SIG-M5 treated with dmso at 0.1 percent for 504 hours (cell line): ENCODE results near the gene NAALAD2.
A peak's percentile ranks its signal among the peaks of the same experiment; 100 is the strongest.
"Not testable (repeated sequence)": the region's sequence is repeated elsewhere in the genome, so short reads cannot be mapped to it uniquely, and the experiment has no call there.

Experiments
- DNase-seq: peaks from one replicate; lab custom pipeline; 2025; ENCODE audit not compliant: unreplicated experiment; lab: John Stamatoyannopoulos, UW

Gene NAALAD2

DNA sequence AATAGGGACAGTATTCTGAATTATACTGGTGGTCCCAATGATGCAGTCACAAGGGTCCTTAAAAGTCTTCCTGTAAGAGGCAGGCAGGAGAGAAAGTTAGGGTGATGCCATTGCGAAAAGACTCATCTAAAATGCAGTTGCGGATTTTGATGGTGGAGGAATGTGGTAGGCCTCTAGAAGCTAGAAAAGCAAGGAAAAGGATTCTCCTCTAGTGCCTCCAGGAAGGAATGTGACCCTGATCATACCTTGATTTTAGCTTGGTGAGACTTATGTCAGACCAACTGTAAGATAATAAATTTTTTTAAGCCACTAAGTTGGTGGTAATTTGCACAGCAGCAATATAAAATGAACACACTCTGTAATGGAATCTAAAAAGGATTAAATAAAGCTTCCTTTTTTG, 54.5 kb downstream of the NAALAD2 start:
- no peak for DNase-seq

GRCh38 chr11:90192869-90193582, 58.6 kb downstream of the NAALAD2 start:
- DNase-seq = no peak

DNA sequence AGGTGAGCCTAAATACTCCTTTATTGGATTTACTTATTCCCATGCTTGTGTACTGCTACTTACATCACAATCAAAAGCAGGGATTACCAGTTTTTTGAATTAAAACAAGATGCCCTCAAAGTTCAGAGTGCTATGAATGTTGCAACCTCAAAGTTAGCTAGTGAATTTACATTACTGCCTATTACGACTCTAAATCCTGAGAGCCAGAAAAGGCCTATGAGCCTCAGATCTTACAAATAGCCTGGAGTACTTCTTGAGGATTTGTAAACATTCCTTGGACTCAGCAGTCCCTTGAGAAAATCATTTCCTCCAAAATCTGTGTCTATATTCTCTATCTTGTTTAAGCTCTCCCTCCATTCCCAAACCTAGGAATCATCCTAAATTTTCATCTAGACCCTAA, 62.9 kb downstream of the NAALAD2 start:
- no peak for DNase-seq

- no peak for DNase-seq
Observed at GRCh38 chr11:90202342-90202741, 67.9 kb downstream of the NAALAD2 start.

GRCh38 chr11:90204407-90204806, 69.9 kb downstream of the NAALAD2 start:
- DNase-seq = no peak

GRCh38 chr11:90204832-90205646, 70.6 kb downstream of the NAALAD2 start:
- peak; percentile 42 for DNase-seq

- DNase-seq = not testable (repeated sequence)
Observed at GRCh38 chr11:90207992-90208391, 73.5 kb downstream of the NAALAD2 start.

GRCh38 chr11:90208857-90209256, 74.4 kb downstream of the NAALAD2 start:
- DNase-seq = no peak

- DNase-seq = no peak
Observed at GRCh38 chr11:90213322-90213721, 78.9 kb downstream of the NAALAD2 start.

GRCh38 chr11:90216611-90217010, 82.1 kb downstream of the NAALAD2 start:
- no peak for DNase-seq

- DNase-seq = no peak
Observed at GRCh38 chr11:90218606-90219005, 84.1 kb downstream of the NAALAD2 start.

DNA sequence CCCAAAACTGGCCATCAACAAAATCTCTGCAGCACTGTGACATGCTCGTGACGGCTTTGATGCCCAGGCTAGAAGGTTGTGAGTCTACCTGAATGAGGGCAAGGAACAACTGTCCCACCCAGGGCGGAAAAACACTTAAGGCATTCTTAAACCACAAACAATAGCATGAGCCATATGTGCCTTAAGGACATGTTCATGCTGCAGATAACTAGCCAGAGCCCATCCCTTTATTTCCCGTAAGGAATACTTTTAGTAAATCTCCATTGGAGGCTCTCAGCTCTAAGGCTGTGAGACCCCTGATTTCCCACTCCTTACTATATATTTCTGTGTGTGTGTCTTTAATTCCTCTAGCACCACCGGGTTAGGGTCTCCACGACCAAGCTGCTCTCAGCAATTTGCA, 85.0 kb downstream of the NAALAD2 start:
- DNase-seq = no peak

DNA sequence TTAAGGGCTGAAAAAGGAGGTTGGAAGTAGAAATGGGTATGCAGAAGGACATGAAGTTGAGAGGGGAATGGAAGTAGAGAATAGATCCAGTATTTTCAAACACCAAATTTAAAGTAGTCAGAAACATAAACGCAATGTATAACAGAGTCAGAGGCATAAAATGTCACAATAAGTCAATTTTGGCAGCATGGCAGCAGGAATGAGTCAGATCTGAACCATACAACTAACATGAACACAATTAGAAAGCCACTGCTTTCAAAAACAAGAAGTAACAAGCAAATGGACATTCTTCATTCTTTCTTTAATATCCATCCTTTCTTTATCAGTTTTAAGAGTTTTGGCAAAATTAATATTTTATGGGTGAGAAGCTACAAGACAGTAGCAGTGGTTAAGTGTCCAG, 85.9 kb downstream of the NAALAD2 start:
- DNase-seq = peak; percentile 58

- DNase-seq = no peak
Observed at GRCh38 chr11:90221803-90222458, 87.5 kb downstream of the NAALAD2 start.

DNA sequence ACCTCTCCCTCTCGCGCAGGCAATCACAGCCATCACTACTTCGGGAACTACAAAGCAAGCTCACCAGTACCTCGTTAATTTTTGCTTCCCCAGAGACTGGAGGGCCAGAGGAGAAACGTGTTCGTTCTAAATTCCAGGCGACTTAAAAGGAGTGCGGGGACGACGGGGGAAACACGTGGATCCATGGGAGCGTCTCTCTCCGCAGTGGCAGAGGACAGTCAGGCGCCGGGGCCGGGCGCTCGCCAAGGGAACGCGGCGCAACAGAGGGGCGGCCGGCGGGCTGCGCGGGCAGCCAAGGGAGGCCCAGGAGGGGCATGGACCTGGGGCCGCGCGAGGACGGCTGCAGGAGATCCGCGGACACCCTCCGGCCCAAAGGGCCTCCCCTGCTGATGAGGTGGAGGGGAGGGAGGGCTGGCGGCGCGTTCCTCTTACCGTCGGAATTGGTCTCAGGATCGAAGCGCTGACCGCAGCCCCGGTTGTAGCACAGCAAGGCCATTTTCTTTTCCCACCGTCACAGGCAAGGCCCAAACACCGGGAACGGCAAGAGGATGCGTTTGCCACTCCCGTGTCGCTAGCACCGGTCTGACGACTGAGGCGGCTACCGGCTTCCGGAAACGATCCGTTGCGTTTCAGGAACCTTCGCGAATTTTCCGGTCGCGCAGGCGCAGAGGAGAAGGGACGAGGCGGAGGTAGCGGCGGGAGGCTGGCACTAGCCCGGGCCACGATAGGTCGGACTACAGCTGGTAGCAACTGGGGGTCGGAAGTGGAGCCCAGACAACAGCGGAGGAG, 88.2 kb downstream of the NAALAD2 start, which contains the start of gene CHORDC1:
CHORDC1 (minus strand) TSS at position 591 of the 789 bp plus-strand sequence; CDS start at position 496, 95 bp downstream.
- DNase-seq = peak; percentile 78

GRCh38 chr11:90223248-90223585, 88.8 kb downstream of the NAALAD2 start:
- DNase-seq = no peak

DNA sequence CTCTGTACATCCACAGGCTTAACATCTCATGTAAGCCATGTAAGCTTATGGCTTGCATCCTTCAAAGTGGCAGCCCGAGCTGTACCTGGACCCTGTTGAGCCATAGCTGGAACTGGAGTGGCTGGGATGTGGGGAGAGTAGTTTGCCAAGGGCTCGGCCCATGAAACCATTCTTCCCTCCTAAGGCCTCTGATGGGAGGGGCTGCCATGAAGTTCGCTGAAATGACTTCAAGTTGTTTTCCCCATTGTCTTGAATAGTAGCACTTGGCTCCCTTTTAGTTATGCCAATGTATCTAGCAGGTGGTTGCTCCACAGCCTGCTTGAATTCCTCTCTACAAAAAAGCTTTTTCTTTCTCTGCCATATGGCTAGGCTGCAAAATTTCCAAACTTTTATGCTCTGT, 93.6 kb downstream of the NAALAD2 start:
- DNase-seq = no peak

DNA sequence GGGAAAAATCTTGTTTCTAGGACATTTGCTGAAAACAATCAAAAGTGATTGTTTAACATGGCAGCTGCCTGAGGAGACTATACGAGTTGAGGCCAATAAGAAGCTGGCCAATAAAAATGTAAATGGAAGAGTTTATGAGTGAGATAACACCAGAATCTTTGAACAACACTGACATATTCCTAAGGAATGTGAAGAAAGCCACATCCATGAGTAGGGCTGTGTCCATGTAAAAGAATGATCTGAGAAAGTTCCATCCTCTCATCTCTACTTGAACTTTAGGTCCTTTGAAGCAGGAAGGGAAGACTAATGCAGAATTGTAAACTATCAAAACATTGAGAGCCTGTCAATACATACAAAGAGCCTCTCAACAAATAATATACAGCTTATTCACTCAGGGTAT, 95.3 kb downstream of the NAALAD2 start:
- DNase-seq = no peak

GRCh38 chr11:90234977-90235376, 100.5 kb downstream of the NAALAD2 start:
- no peak for DNase-seq

GRCh38 chr11:90235526-90235925, 101.1 kb downstream of the NAALAD2 start:
- DNase-seq = no peak

GRCh38 chr11:90237004-90237403, 102.5 kb downstream of the NAALAD2 start:
- no peak for DNase-seq
